Measurements from ENCODE around the gene CDK11A.
"Not testable (repeated sequence)": the region's sequence is repeated elsewhere in the genome, so short reads cannot be mapped to it uniquely, and the experiment has no call there.

Gene CDK11A

DNA sequence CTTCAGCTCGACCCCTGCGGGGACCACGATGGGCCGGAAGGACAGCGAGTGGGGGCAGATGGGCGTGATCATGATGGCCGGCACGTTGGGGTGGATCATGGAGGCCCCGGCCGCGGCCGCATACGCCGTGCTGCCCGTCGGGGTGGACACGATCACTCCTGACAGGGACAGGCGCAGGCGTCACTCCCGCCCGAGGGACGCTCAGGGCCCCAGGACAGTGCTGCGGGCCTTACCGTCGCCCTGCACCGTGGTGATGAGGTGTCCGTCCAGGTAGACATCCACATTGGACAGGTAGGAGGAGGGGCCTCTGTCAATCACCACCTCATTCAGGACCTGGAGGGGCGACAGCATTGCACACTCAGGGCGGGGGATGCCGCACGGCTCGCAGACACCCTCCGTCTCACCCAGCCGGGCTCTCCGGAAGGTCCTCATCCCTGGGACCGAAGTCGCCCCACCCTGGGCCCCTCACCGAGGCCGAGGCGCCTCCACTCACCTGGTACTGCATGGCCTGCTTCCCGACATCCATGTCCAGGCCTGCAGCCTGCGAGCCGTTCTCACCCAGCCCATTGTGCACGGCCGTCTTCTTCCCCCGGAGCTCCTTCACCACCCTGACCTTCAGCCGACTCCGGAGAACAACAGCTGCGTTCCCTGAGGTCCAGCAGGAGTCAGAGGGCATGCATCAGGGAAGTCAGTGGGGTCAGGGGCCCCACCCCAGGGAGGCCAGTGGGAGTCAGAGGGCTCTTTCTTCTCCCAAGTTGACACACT, 30.1 kb upstream of the CDK11A start:
- DNase-seq: no peak

DNA sequence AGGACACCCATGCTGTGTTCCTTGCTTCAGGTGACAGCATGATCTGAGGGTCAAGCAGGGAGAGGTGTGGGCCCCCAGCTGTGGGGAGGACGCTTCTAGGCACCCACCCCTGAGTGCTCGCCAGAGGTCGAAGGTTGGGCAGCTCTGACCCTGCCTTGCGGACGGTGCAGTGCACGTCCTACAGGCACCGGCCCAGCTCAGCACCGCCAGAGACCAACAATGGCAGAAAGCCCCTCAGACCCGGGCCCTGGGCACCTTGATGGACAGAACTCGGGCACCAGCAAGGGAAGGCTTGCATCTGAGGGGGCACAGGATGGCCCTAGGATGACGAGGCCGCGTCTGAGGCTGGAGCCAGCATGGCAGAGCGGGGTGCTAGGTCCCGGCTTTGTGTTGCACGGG, 29.4 kb upstream of the CDK11A start:
- no peak for DNase-seq

DNA sequence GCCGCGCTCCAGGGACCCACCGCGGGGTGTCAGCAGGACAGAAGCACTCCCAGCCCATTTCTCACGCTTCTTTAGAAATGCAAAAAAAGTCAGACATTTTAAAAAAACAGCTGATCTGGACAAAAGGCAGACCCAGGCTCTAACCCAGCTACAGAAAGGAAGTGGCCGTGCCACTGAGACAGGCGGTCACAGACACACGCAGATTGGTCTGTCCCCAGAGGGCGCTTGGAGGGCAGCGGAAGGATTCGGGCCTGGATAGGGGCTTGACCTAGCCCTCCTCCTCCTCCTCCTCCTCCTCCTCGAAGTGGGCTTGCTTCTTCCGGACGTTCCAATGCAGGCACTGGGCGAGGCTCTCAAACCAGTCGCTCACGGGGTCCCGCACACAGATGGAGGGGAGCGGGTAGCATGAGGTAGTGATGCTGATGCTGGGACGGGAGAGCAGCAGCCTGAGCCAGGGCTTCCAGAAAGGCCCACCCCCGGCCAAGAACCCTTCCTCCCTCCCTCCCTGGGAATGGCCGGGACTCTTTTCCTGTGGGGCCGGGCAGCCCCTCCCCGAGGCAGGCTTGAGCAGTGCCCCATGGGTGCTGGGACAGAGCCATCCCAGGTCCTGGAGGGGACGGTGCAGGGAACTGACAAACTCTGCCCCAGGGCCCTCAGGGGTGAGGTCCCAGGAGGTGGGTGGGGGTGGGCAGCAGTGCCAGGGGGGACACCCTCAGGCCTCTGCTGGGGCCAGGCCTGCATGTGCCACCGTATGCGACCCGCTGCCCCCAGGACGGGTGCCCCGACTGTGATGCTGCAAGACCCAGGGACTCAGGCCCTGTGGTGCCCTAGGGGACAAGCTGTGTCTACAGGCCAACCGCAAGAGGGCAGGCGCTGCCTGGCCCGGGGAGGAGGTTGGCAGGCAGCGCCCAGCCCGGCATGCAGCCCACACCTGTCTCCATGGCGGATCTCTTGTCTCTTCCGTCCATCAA, 28.8 kb upstream of the CDK11A start:
- DNase-seq: no peak

DNA sequence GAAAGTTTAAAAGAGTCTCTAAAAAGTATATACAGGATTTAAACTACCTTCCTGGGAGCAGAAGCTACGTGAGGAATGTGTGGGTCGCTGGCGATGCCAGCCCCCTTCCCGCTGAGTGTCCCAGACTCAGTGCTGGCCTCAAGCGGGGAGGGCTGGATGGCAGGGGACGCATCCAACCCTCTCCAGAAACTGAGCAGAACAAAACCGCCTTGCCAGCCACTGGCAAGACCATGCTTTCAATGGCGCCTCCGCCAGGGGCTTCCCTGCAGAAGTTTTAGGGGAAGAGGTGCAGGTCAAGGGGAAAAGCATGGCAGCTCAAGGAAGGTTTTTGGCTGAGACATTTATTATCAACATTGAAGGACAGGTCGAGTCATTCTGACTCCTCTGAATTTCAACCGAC, 28.0 kb upstream of the CDK11A start:
- DNase-seq: no peak

DNA sequence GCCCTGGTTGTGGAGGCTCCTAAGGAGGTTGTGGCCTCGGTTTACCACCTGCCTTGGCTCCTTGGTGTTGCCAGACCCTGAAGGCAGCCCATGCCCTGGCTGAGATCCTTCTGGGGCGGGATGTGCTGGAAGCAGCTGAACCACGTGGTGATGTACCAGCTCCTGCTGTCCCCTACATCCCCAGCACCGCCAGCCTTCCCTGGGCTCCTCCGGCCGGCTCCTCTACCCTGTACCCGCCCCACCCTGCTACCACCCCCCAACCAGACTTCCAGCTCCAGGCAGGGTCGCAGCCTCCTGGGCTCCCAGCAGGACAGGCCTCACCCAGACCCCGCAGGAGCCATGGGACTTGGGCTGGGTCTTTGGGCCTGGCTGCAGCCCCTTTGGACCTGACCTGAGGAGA, 25.8 kb upstream of the CDK11A start:
- not testable (repeated sequence) for DNase-seq

DNA sequence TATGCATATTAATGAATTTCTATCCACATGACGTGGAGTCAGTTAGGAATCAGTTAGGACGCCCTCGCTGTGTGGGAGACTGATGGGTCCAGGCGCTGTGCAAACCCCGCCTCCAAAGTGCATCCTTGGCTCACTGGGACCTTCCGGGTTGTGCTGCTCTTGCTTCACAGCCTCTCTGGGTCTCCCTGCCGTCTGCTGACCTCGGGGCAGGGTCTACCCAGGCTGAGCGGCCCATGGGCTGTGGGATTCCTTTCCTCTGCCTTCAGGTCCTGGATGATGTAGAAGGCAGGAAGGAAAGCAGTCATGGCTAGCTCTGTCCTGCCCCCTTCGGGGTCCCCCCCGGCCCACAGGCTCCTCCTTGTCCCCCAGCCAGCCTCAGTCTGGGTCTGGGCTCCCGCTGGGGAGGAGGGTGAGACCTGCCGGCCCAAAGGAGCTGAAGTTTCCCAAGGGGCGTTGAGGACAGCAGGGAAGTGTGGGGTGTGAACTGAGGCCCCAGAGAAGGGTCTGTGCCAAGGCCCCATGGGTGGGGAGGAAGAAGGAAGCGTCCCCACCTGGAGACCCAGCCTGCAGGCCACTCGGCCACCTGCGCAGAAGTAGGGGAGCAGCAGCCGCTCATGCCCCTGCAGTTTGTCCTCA, 24.6 kb upstream of the CDK11A start:
- no peak for DNase-seq

DNA sequence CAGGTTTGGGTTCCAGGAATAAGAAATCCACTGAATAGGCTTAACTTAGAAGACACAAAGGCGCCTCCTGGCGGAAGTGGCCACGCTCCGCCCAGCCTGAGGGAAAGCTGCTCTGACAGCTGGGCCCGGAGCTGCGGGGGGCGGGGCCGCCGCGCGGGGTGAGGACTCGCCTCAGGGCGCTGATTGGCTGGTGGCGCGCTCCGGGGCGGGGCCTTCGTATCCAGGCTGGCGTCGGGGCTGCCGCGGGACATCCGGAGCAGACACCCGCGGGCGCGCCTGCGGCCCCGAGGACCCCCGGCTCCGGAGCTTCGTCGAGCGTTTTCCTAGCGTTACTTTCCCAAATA, 22.4 kb upstream of the CDK11A start:
- not testable (repeated sequence) for DNase-seq

DNA sequence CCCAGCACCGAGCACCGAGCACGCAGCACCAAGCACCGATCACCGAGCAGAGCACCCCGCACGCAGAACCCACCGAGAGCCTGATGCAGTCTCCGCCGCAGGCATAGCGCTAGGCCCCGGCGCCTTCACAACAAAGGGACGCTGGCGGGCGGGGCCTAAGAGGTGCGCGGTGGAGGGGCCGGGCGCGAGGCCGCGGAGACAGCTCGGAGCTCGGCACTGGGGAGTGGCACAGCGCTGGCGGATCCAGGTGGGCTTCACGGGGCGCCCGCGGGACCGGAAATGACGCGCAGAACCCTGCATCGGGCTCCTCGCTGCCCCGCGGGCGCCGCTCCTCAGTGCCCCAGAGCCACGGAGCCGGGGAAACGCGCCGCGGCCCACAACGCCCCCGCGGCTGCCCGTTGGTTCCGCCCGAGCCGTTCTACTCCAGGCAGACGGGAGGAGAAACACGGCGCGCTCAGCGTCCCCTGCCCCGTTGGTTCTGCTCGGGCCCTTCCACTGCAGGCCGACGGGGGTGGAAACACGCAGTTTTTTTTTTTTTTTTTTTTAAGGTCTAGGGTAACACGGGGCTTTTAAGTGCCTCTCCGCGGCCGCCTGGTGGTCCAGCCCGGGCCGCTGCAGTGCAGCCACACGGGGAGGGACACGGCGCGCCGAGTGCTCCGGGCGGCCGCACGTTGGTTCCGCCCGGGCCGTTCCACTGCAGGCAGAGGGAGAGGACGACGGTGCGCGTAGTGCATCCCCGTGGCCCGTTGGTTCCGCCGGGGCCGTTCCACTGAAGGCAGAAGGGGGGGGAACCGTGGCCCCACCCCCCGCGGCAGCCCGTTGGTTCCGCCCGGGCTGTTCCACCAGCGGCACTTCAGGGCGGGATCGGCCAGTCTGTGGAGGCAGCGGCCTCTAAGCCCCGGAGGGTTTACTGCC, 21.8 kb upstream of the CDK11A start:
- peak in 1 of 2 experiments; percentile 3 for DNase-seq

DNA sequence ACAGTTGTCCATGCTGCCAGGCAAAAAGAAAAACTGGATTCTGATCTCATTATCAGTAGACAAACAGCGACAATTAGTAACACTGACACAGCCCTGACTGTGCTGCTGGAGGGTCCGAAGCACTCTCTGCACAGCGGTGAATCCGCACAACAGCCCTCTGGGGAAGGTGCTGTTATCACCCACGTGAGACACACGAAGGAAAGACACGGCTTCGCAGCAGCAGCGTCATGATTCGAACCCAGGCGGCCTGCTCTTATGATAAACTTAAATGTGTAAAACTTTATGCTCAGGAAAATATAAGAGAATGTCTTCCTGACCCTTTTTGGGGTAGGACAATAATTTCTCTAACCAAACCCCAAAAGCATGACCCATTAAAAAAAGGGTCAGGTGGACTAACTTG, 18.4 kb upstream of the CDK11A start:
- not testable (repeated sequence) for DNase-seq

DNA sequence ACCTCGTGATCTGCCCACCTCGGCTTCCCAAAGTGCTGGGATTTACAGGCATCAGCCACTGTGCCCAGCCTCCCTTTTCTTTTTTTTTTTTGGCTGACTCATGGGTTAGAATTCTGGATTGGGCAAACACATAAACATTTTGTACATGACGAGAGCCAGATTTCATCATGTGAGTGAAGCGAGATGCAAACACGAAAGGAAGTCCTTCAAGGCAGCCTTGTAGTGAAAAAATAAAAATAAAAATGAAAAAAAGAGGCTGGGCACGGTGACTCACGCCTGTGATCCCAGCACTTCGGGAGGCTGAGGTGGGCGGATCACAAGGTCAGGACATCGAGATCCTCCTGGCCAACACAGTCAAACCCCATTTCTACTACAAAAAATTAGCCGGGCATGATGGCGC, 16.9 kb upstream of the CDK11A start:
- DNase-seq: not testable (repeated sequence)

DNA sequence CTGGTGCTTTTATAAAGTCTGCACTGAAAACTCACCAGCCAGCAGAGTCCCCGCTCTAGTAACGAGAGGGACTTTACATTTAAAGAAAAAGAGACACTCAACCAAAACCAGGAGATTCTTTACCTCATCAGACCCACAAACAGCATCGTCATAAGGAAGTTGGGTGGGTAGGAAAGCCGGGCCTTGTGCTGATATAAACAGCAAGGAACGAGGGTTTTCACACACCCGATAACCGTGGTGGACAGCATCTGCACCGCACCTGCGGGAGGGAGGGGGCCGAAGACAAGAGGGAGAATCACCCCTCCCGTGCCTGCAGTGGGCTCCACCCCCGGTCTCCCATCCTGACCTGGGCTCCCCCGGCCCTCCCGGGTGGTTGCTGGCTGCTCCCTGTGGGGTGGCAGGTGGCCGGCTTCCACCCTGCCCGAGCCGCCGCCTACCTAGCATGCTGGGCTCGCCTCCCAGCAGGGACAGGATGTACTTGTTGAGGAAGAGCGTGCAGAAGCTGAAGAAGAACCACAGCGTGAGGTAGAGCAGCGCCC, 14.7 kb upstream of the CDK11A start:
- not testable (repeated sequence) for DNase-seq

DNA sequence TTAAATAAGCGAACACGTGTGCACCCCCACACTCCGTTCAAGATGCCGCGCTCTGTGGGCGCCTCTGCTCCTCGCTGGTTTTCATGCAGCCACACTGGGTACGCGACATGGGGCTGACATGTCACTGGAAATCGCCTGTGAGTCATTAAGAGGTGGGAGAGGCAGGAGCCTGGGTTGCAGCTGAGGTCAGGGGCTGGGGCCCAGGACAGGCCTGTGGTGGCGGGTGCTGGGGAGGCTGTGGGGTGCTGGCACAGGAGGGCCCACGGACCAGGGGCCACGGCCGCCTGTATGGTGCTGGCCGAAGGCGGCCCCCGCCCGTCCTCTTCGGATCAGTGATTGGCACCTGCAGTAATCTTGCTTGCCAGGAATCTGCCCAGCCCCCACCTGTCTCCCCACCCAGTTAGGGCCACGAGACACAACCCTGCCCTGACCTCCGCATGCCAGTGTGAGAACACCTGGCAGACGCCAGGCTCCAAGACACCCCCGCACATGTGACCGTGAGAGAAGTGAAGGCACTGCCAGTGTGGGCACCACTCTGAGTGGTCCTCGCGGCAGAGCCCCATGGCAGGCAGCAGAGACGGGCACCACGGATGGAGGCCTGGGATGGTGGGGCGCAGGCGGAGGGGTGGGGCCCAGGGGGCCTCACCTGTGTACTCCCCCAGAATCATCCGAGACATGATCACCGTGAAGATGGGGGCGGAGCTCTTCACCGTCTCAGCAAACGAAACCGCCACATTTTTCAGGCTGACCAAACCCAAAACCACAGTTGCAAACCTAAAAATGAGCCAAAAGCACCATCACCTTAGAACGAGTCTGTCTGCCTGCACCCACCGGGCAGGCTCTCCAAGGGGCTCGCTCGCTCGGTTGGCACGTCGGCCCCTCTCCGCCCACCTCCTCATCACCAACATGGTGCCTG, 13.8 kb upstream of the CDK11A start:
- not testable (repeated sequence) for DNase-seq

DNA sequence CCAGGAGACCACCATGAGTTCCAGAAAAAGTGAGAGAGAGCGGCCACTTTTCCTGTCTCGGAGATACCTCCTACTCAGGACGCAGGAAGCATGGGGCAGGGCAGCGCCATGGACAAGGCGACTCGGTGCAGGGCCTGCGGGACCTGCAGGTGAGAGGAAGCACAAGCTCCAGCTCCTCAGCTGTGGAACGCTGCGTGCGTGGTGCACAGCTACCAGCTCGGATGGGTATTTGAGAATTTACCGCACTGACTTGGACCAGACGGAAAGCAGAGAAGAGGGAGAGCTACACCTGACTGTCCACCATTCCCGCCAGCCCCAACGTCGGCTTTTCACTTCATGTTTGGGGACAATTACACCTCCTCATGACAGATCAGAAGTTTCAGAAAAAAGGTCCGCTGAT, 8.2 kb upstream of the CDK11A start:
- DNase-seq: no peak

DNA sequence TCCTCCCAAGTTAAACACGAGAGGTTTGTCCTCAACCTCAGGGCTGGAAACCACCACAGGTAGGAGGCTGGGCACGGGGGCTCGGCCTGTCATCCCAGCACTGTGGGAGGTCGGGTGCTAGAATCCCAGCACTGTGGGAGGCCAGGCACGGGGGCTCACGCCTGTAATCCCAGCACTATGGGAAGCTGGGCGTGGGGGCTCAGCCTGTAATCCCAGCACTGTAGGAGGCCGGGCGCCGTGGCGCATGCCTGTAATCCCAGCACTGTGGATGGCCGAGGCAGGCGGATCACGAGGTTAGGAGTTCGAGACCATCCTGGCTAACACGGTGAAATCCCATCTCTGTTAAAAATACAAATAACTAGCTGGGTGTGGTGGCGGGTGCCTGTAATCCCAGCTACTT, 6.7 kb upstream of the CDK11A start:
- no peak for DNase-seq

DNA sequence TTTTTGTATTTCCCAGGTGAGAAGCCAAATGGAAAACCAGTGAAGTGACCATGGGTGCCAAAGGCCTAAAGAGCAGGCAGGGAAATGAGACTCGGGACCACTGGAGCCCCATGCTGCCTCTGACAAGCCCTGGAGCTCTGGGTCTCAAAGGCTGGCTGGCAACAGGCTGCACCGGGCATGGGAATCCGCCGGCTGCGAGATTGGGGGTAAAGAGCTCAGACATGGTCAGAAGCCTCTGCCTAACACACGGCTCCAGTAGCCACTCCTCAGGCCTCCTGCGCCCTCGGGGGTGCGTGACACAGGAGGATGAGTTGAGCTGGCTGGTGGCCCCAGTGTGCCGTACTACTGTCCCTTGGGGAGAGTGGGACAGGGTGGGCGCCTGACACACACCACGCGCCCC, 6.1 kb upstream of the CDK11A start:
- not testable (repeated sequence) for DNase-seq

DNA sequence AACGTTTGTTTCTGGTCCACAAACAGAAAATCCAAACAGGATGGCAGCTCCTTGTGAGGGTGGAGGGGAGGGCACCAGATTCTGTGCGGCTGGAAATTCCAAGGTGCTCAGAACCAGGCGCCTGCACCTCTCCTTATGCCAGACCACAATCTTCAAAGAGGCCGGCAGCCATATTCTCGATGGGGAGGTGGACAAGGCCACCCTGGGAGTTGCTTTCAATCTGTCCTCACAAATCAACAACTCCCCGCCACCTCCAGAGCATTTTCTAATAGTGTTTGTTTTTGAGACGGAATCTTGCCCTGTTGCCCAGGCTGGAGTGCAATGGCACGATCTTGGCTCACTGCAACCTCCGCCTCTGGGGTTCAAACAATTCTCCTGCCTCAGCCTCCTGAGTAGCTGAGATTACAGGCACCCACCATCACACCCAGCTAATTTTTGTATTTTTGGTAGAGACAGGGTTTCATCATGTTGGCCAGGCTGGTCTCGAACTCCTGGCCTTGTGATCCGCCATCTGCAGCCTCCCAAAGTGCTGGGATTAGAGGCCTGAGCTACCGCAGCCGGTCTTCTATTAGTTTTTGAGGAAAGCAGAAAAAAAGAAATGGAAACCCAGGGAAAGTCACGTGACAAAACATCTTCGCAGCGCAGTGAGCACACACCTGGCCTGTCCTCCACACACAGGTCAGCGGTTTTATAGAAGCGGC, 5.1 kb upstream of the CDK11A start:
- not testable (repeated sequence) for DNase-seq

DNA sequence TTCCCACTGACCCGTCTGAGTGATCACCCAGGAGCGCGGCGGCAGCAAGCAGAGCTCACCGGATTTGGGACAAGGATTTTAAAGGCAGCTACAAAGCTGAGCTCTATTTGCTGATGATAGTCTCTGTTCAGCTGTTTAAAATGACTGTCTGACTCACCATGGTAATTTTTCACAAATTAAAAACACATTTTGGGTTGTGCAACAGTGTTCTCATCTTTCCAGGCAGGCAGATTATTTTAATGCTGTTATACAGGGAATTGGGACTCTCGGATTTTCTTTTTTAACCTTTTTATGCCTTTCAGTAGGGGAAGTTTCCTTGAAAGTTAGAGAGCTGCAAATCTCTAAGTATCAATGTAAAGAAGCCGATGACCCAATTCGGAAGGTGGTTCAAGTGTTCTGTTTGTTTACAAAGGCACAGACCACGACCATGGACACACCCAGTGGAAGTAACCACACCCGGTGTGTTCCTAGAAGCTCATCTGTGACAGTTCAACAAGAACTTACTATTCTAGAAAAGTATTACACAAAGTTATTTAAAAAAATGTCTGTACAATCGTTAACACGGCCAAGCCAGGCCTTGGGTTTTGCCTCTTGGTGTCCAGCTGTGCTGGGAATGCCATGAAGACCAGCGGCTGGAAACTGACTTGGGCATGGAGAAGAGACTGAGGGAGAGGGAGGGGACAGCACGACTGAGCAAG, 4.3 kb upstream of the CDK11A start:
- not testable (repeated sequence) for DNase-seq

DNA sequence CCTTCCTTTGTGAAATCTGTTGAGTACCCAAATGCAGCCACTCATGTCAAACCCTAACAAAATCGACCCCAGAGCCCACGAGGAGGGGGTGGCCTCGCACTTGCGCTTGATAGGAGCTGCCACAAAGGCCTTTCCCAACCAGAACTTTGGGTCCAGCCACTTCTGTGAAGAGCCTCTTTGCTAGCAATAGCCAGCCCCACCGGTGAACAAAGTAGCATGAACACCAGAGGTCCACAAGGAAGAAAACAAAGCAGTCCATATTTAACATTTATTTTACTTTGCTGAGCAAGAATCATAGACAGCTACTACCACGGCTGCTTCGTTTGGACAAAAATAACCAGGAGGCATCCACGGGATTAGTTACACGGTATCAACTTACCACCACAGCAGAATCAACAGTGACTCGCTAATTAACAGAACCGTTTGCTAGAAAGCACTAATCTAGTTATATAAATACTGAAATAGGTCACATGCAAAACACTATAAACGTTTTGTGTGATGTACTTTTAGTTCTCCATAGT, 3.0 kb upstream of the CDK11A start:
- not testable (repeated sequence) for DNase-seq

DNA sequence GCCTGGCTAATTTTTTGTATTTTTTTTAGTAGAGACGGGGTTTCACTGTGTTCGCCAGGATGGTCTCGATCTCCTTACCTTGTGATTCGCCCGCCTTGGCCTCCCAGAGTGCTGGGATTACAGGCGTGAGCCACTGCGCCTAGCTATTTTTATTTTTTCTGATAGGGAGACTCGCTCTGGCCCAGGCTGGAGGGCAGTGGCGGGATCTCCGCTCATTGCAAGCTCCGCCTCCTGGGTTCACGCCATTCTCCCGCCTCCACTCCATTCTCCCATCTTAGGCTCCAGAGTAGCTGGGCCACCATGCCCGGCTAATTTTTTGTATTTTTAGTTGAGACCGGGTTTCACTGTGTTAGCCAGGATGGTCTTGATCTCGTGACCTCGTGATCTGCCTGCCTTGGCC, 1.9 kb upstream of the CDK11A start:
- DNase-seq: not testable (repeated sequence)
